Measurements from ENCODE around the gene ABCD3.
"Not testable (repeated sequence)": the region's sequence is repeated elsewhere in the genome, so short reads cannot be mapped to it uniquely, and the experiment has no call there.

Gene ABCD3

DNA sequence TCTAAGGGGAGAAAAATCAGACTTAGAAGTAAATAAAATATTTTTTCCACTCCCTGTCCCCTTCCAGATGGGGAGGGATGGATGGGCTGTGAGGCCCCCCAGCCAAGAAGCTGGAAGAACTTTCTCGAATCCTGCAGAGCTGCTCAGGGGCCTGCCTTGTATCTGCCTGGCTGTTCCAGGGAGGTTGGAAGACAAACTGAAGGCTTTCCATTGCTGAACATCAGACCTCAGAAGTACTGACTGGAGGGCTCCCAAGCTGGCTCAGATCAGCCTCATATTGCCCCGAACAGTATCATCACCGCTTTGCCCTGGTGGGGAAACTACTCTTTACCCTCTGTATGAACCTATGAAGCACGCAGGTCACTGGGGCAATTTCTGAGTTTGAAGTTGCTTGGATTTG, 135.7 kb downstream of the ABCD3 start:
- TF ChIP-seq, protein P1, sequence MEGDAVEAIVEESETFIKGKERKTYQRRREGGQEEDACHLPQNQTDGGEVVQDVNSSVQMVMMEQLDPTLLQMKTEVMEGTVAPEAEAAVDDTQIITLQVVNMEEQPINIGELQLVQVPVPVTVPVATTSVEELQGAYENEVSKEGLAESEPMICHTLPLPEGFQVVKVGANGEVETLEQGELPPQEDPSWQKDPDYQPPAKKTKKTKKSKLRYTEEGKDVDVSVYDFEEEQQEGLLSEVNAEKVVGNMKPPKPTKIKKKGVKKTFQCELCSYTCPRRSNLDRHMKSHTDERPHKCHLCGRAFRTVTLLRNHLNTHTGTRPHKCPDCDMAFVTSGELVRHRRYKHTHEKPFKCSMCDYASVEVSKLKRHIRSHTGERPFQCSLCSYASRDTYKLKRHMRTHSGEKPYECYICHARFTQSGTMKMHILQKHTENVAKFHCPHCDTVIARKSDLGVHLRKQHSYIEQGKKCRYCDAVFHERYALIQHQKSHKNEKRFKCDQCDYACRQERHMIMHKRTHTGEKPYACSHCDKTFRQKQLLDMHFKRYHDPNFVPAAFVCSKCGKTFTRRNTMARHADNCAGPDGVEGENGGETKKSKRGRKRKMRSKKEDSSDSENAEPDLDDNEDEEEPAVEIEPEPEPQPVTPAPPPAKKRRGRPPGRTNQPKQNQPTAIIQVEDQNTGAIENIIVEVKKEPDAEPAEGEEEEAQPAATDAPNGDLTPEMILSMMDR (IDR thresholded peaks at IDR 0.05; ENCODE audit: borderline replicate concordance, insufficient read depth, low read depth, low read length): no peak
- no peak overlapping the region for H3K4me3 ChIP-seq (ENCODE audit: low read depth, low read length)

DNA sequence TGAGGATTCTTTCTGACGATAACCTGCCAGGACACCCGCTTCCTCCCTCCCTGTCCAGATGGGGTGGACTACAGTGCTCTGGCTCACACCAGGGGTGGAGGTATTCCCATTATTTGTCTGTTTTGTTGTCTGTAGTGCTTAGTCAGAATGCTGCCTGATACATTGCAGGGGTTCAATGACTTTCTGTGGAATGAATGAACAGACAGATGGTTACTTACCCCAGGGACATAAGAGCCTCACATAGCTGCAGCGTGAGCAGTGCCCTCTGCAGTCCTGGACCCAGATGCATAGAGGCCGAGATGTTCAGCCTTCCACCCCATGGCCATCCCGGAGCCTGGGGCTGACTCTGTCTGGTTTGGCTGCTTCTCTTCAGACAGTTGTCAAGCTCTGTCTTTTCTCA, 136.4 kb downstream of the ABCD3 start:
- TF ChIP-seq, protein P1 (IDR thresholded peaks at IDR 0.05; ENCODE audit: borderline replicate concordance, insufficient read depth, low read depth, low read length): no peak
- H3K4me3 ChIP-seq (ENCODE audit: low read depth, low read length): no peak overlapping the region

DNA sequence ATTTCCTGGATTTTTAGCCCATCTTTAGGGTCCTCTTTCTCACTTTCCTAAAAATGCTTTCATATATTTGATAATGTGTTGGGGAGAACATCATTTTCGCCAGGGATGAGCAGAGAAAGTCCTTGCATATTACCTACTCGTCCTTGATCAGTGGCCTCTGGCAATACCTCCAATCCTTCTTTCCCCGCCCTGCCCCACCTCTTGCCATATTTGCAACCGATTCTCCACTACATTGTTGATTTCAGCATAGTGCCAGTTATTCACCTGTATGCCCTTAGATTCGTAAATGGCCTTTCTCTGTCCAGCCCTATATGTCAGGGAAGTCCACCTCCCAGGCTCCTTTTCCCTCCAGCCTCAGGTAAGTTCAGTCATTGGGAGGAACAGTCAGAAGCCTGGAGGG, 136.9 kb downstream of the ABCD3 start:
- H3K4me3 ChIP-seq (ENCODE audit: low read depth, low read length): no peak overlapping the region
- TF ChIP-seq, protein P1 (IDR thresholded peaks at IDR 0.05; ENCODE audit: borderline replicate concordance, insufficient read depth, low read depth, low read length): no peak

DNA sequence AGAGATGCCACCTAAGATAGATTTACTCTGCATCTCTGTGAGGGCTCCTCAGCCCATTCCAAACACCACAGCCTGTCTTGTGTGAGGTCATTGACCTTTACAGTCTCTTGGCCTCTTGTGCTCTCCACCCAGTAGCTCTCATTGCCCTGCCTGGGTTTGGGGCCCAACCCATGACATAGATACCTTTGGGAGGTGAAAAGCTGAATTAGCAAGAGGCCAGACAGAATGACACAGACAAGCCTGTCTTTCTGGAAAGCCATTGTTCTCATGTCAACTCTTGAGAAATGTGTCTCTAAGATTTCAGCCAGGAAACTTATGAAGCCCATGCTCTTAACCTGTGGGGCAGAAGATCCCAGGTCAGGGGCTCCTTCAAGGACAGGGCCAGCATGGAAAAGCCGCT, 141.7 kb downstream of the ABCD3 start:
- H3K4me3 ChIP-seq (ENCODE audit: low read depth, low read length): no peak overlapping the region
- TF ChIP-seq, protein P1 (IDR thresholded peaks at IDR 0.05; ENCODE audit: borderline replicate concordance, insufficient read depth, low read depth, low read length): no peak

DNA sequence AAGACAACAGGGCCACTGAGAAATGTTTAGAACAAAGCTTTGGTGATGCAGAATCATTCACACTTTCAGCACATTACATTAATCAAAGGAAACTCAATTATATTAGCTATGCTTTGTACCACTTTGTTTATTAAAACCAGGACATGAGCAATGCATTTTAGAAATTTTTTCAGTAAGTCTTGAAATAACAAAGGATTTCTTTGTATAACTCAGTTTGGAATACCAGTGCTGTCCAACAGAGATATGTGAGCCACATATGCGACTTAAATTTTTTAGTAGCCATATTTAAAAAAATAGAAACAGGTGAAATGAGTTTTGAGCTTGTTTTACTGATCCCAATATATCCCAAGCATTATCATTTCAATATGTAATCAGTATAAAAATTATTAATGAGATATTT, 142.1 kb downstream of the ABCD3 start:
- TF ChIP-seq, protein P1 (IDR thresholded peaks at IDR 0.05; ENCODE audit: borderline replicate concordance, insufficient read depth, low read depth, low read length): no peak
- no peak overlapping the region for H3K4me3 ChIP-seq (ENCODE audit: low read depth, low read length)

DNA sequence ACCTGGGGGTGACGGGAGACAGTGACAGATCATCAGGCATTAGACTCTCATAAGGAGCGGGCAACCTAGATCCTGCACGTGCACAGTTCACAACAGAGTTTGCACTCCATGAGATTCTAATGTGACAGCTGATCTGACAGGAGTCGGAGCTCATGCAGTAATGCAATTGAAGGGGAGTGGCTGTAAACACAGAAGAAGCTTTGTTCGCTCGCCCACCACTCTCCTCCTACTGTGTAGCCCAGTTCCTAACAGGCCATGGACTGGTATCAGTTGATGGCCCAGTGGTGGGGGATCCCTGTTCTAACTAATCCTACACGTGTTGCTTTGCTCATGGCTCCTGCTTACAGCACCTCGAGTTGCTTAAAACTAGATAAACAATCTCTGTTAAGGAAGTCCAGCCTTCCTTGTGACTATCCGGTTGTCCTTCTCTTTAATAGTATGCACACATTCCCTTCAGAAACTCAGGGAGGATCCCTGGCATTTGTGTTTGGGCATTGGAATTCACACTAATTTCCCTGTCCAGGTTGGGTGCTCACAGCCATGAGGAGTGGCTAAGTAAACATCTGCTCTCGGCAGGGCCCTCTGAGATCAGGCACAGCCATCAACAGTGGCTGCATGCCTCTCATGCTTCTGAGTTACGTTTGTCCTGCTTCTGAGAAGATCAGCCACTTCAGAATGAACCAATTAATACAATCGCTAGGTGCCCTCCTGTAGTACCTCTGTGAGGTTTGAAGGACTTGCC, 144.5 kb downstream of the ABCD3 start:
- H3K4me3 ChIP-seq (ENCODE audit: low read depth, low read length): no peak overlapping the region
- TF ChIP-seq, protein P1 (IDR thresholded peaks at IDR 0.05; ENCODE audit: borderline replicate concordance, insufficient read depth, low read depth, low read length): no peak

DNA sequence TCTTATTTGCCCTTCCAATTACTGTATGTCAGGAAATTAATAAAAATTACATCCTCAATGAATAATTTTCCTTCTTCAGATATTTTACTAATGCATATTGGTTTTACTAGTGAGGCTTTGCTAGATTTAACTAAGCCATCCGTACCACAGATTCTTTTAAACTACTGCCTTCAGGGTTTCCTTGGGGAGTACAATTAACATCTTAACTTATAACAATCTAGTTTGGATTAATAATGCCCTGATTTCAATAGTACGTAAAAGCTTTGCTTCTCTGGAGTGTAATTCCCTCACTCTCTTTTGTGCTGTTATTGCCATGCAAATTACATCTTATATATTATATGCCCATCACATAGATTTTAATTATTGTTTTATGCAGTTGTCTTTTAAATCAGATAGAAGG, 147.7 kb downstream of the ABCD3 start:
- TF ChIP-seq, protein P1 (IDR thresholded peaks at IDR 0.05; ENCODE audit: borderline replicate concordance, insufficient read depth, low read depth, low read length): no peak
- no peak overlapping the region for H3K4me3 ChIP-seq (ENCODE audit: low read depth, low read length)

DNA sequence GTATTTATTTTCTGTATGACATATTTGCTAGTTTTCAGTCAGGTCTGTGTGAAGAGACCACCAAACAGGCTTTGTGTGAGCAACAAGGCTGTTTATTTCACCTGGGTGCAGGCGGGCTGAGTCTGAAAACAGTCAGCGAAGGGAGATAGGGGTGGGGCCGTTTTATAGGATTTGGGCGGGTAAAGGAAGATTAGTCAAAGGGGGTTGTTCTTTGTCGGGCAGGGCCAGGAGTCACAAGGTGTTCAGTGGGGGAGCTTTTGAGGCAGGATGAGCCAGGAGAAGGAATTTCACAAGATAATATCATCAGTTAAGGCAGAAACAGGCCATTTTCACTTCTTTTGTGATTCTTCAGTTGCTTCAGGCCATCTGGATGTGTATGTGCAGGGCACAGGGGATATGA, 148.2 kb downstream of the ABCD3 start:
- H3K4me3 ChIP-seq (ENCODE audit: low read depth, low read length): not testable (repeated sequence)

DNA sequence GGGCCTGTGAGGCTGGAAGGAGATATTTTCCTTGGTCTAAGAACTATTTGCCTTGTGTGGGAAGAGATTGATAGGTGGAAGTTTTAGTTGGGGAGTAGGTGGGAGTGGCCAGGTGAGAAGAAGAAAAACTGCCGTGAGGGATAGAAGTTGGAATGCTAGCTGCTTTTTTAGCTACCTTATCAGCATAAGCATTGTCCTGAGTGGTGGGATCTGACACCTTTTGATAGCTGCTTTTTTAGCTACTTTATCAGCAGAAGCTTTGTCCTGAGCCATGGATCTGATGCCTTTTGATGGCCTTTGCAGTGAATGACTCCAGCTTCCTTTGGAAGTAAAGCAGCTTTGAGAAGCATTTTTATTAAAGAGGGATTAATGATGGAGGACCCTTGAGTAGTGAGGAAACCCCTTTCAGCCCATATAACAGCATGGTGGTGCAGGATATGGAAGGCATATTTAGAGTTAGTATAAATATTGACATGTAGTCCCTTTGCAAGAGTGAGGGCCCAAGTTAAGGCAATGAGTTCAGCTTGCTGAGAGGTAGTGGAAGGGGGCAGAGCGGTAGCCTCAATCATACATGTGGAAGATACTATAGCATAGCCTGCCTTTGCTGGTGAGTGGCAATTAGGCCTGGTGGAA, 149.9 kb downstream of the ABCD3 start:
- not testable (repeated sequence) for H3K4me3 ChIP-seq (ENCODE audit: low read depth, low read length)
